ENCODE data around the gene ZNF211.

Gene ZNF211

DNA sequence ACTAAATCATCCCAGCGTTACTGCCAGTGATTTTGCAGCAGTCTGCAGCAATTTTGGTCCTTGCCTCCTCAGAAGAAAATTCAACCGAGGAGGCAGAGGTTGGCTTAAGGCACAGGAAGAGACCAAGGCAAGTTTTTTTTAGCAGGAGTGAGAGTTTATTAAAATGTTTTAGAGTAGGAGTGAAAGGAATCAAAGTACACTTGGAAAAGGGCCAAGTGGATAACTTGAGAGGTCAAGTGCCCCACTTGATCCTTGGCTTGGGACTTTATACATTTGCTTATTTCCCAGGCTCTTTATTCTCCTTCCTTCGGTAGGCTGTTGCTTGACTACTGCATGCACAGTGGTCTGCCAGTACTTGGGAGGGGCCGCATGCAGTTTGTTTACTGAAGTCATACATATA lies 21.9 kb upstream of the ZNF211 start:
- no peak for TF ChIP-seq CTCF (conservative IDR thresholded peaks at IDR 0.05; ENCODE audit: low read depth, low read length)
- DNase-seq (ENCODE audit: low read depth), result no peak

DNA sequence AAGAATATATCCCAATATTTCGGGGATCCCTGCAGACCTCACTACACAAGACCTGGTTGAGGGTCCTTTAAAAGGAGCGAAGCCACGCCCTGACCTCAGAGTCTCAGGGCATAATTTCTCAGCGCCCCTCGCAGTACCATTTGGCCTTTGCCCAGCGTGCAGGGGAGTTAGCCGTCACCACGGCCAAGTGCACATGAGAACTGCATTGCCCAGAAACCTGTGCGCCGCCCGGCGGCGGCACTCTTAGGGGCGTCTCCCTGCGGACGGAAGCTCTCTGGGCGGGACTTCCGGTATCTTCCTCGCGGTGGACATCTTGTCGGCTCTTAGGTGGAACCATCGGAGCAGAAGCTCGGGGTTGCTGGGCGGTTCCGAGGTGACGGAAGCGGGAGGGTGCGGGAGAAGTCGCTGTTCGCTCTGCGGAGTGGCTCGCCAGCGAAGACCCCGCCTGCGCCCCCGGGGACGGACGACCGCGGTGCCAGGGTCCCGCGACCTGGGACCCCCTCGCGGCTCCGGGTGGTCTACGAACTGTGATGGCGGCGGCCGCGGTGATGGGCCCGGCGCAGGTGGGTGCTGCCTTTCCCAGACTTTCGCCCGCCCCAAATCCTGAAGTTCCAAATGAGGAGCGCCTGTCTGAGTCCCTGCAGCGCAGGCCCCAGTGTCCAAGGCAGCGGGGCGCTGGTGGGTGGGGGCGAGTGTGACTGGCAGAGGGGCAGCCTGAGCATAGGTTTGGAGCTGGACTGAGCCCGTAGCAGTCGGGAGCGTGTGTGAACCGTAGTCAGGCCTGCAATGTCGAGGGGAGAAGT lies 18.8 kb upstream of the ZNF211 start, which contains the start of gene ZNF134:
TSS of gene ZNF134 (plus strand) at position 302 of the 803 bp plus-strand sequence. CDS start 5,227 bp downstream, outside the sequence.
- H3K4me3 ChIP-seq (ENCODE audit: low read depth, low read length), result peak within 1 kb of the TSS; percentile 90
- TF ChIP-seq CTCF (conservative IDR thresholded peaks at IDR 0.05; ENCODE audit: low read depth, low read length), result peak; percentile 52
- DNase-seq (ENCODE audit: low read depth), result peak; percentile 92

More for the DNA sequence above, 21.9 kb upstream of the ZNF211 start:
- H3K4me3 ChIP-seq (ENCODE audit: low read depth, low read length), result no peak overlapping the region

- H3K4me3 ChIP-seq (ENCODE audit: low read depth, low read length), result peak overlapping the region; percentile 1
- TF ChIP-seq CTCF (conservative IDR thresholded peaks at IDR 0.05; ENCODE audit: low read depth, low read length), result no peak
Observed at GRCh38 chr19:57615346-57615745, 17.6 kb upstream of the ZNF211 start.

GRCh38 chr19:57620673-57621348 lies 12.2 kb upstream of the ZNF211 start:
- no peak for TF ChIP-seq CTCF (conservative IDR thresholded peaks at IDR 0.05; ENCODE audit: low read depth, low read length)
- peak; percentile 34 for DNase-seq (ENCODE audit: low read depth)
- H3K4me3 ChIP-seq (ENCODE audit: low read depth, low read length), result no peak overlapping the region

More at GRCh38 chr19:57615346-57615745, 17.6 kb upstream of the ZNF211 start:
- peak; percentile 3 for DNase-seq (ENCODE audit: low read depth)

GRCh38 chr19:57623091-57623490 lies 9.9 kb upstream of the ZNF211 start:
- no peak overlapping the region for H3K4me3 ChIP-seq (ENCODE audit: low read depth, low read length)
- TF ChIP-seq CTCF (conservative IDR thresholded peaks at IDR 0.05; ENCODE audit: low read depth, low read length), result no peak
- DNase-seq (ENCODE audit: low read depth), result no peak

DNA sequence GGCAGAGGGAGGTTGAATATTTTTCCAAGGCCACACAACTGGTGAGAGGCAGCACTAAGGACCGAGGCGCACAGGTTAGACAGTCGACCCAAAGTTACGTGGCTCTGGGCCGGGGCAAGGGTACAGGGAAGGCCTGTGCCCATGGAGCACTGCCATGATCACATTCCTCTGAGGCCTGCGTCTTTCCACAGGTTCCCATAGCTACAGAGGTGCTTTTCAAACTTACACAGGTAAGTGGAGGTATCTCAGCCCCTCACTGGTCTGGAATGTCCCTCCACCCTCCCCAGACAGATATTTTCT lies 814 bp downstream of the ZNF211 start:
- H3K4me3 ChIP-seq (ENCODE audit: low read depth, low read length), result peak overlapping the region; percentile 96
- TF ChIP-seq CTCF (conservative IDR thresholded peaks at IDR 0.05; ENCODE audit: low read depth, low read length), result no peak
- no peak for DNase-seq (ENCODE audit: low read depth)
